ENCODE data around the gene TLCD1.

The TLCD1 gene

GRCh38 chr17:28747051-28747691, 21.1 kb upstream of the TLCD1 start:
- TF ChIP-seq CTCF (IDR thresholded peaks at IDR 0.05; ENCODE audit: low read depth, low read length): no peak
- DNase-seq (ENCODE audit: low read depth in 2 of 2): no peak
- no peak overlapping the region for H3K4me3 ChIP-seq (replicated peaks in 1 of 2; ENCODE audit: low read depth in 2 of 2, low read length in 2 of 2)

GRCh38 chr17:28746611-28747050, 20.6 kb upstream of the TLCD1 start:
- no peak for TF ChIP-seq CTCF (IDR thresholded peaks at IDR 0.05; ENCODE audit: low read depth, low read length)
- peak overlapping the region in 1 of 2 donors; percentile 82 for H3K4me3 ChIP-seq (replicated peaks in 1 of 2; ENCODE audit: low read depth in 2 of 2, low read length in 2 of 2)
- no peak for DNase-seq (ENCODE audit: low read depth in 2 of 2)

GRCh38 chr17:28745786-28746411, 19.9 kb upstream of the TLCD1 start:
- TF ChIP-seq CTCF (IDR thresholded peaks at IDR 0.05; ENCODE audit: low read depth, low read length): no peak
- H3K4me3 ChIP-seq (replicated peaks in 1 of 2; ENCODE audit: low read depth in 2 of 2, low read length in 2 of 2): peak overlapping the region; percentile 68 to 82
- DNase-seq (ENCODE audit: low read depth in 2 of 2): no peak

- TF ChIP-seq CTCF (IDR thresholded peaks at IDR 0.05; ENCODE audit: low read depth, low read length): no peak
- H3K4me3 ChIP-seq (replicated peaks in 1 of 2; ENCODE audit: low read depth in 2 of 2, low read length in 2 of 2): peak overlapping the region; percentile 68 to 82
- peak; percentile 59 to 70 for DNase-seq (ENCODE audit: low read depth in 2 of 2)
Measured at GRCh38 chr17:28744972-28745785, 19.1 kb upstream of the TLCD1 start.

- TF ChIP-seq CTCF (IDR thresholded peaks at IDR 0.05; ENCODE audit: low read depth, low read length): no peak
- H3K4me3 ChIP-seq (replicated peaks in 1 of 2; ENCODE audit: low read depth in 2 of 2, low read length in 2 of 2): peak overlapping the region; percentile 68 to 82
- DNase-seq (ENCODE audit: low read depth in 2 of 2): peak; percentile 56 to 78
Measured at GRCh38 chr17:28744104-28744971, 18.3 kb upstream of the TLCD1 start.

Data from cardiac fibroblast (primary cell).